ENCODE measurements around the gene CLEC16A. TPM values are rescaled to one million over a fixed set of nuclear protein-coding genes. Genes with fewer than 3 reads are reported as not detected.

The CLEC16A gene
- total and polyA plus RNA-seq, 9 of the 15 experiments (the other 6 are each of a cell fraction or from before 2014, with no cell fraction given), result 1.00 to 22.3 (median 10.0) TPM

DNA sequence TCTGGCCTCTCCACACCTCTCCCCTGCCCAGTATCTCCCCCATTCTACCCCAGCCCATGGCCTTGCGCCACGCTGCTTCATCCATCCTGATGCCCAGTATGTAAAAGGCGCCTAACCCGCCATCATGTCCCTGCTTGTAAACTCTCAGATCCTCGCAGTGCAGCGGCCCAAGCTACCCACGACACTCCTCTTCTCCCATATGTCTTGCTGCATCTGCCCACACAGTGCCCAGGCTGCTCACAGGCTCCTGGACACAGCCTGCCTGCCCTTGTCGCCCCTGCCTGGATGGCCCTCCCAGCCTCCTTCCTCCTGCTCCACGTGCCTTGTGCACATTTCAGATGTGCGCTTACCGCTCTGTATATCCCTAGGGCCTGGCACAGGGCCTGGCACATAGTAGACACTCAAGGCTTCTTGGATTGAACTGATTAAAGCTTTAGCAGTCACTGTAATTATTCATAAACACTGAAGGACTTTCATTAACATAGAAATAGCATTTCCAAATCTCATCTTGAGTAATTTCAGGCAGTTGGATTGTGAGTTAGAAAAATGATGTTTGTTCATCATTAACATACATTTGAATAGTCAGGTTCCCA is 129.1 kb downstream of the CLEC16A start (continued):
- TF ChIP-seq, protein P1, sequence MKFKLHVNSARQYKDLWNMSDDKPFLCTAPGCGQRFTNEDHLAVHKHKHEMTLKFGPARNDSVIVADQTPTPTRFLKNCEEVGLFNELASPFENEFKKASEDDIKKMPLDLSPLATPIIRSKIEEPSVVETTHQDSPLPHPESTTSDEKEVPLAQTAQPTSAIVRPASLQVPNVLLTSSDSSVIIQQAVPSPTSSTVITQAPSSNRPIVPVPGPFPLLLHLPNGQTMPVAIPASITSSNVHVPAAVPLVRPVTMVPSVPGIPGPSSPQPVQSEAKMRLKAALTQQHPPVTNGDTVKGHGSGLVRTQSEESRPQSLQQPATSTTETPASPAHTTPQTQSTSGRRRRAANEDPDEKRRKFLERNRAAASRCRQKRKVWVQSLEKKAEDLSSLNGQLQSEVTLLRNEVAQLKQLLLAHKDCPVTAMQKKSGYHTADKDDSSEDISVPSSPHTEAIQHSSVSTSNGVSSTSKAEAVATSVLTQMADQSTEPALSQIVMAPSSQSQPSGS (CRISPR knock-in tag; IDR thresholded peaks at IDR 0.05), result no peak
- no peak for TF ChIP-seq GTF2F1 (IDR thresholded peaks at IDR 0.05; ENCODE audit: low read depth, low read length)

- H3K9ac ChIP-seq (ENCODE audit: insufficient read depth in 1 of 2, low read depth in 2 of 2, low read length in 2 of 2), result no peak overlapping the region
- ATAC-seq (no peak), DNase-seq (ENCODE audit: extremely low read depth in 1 of 4, low spot score in 3 of 4) (no peak), FAIRE-seq (no peak)
- ChIA-PET POLR2A (no interaction called here), CTCF (ENCODE audit: low intra/inter-chr PET ratio) (no interaction called here)
- H3K9me1 ChIP-seq (ENCODE audit: control insufficient read depth, insufficient read depth, low read length), result no peaks in the 10 kb centered on the region
- no peaks in the 10 kb centered on the region for H3K9me3 ChIP-seq (replicated peaks; ENCODE audit: control insufficient read depth, insufficient read depth, low read depth, low read length)
- no peak overlapping the region for H3K4me2 ChIP-seq (ENCODE audit: insufficient read depth, low read length)
- intact Hi-C loops (cut with micrococcal nuclease) (no loop called here), in situ Hi-C loops (cut with MboI) (no loop called here)
- H3K79me2 ChIP-seq (ENCODE audit: control insufficient read depth, insufficient read depth, low read length), result no peaks in the 10 kb centered on the region
- no TSS peak for BruUV-seq (replicated peaks)
- no peaks in the 10 kb centered on the region for H3K27me3 ChIP-seq (ENCODE audit: control insufficient read depth in 2 of 2, insufficient read depth in 2 of 2, low read length in 2 of 2)
- H2AFZ ChIP-seq (ENCODE audit: low read depth, low read length), result no peak overlapping the region
- no peak overlapping the region for H3K27ac ChIP-seq (ENCODE audit: extremely low read depth, low read depth, low read length)
- H3K4me1 ChIP-seq (replicated peaks in 1 of 2; ENCODE audit: control insufficient read depth in 2 of 2, insufficient read depth in 2 of 2, low read length in 2 of 2), result peaks cover 14% of the 10 kb centered on the region in 2 experiments
- H3K36me3 ChIP-seq (ENCODE audit: control insufficient read depth, insufficient read depth, low read length), result peaks cover 11% of the 10 kb centered on the region; the same call in 1 of the 3 replicates
- no peak overlapping the region for H3K4me3 ChIP-seq
- no peaks in the 10 kb centered on the region for H4K20me1 ChIP-seq (replicated peaks; ENCODE audit: control insufficient read depth, insufficient read depth, low read length)
- TF ChIP-seq EWSR1 (IDR thresholded peaks at IDR 0.05; ENCODE audit: borderline replicate concordance, low read depth, partially characterized antibody), result no peak
- no peak for TF ChIP-seq NFE2L1 (tag; IDR thresholded peaks at IDR 0.05; ENCODE audit: borderline replicate concordance, low read depth)
- TF ChIP-seq CBX2 (IDR thresholded peaks at IDR 0.05; ENCODE audit: insufficient read depth, low read length, poor library complexity, severe bottlenecking), result no peak
- no peak for TF ChIP-seq ETS1 (conservative IDR thresholded peaks at IDR 0.05; ENCODE audit: control insufficient read depth, low read depth, low read length)
- no peak for TF ChIP-seq ZNF212 (CRISPR knock-in tag; IDR thresholded peaks at IDR 0.05)
- TF ChIP-seq MTA3 (IDR thresholded peaks at IDR 0.05; ENCODE audit: borderline replicate concordance), result no peak
- TF ChIP-seq ZNF79 (CRISPR knock-in tag; IDR thresholded peaks at IDR 0.05; ENCODE audit: low read depth), result no peak
- TF ChIP-seq C11orf30 (IDR thresholded peaks at IDR 0.05; ENCODE audit: low read depth), result no peak
- no peak for TF ChIP-seq CBX1 (IDR thresholded peaks at IDR 0.05; ENCODE audit: low read depth)
- TF ChIP-seq, protein P2, sequence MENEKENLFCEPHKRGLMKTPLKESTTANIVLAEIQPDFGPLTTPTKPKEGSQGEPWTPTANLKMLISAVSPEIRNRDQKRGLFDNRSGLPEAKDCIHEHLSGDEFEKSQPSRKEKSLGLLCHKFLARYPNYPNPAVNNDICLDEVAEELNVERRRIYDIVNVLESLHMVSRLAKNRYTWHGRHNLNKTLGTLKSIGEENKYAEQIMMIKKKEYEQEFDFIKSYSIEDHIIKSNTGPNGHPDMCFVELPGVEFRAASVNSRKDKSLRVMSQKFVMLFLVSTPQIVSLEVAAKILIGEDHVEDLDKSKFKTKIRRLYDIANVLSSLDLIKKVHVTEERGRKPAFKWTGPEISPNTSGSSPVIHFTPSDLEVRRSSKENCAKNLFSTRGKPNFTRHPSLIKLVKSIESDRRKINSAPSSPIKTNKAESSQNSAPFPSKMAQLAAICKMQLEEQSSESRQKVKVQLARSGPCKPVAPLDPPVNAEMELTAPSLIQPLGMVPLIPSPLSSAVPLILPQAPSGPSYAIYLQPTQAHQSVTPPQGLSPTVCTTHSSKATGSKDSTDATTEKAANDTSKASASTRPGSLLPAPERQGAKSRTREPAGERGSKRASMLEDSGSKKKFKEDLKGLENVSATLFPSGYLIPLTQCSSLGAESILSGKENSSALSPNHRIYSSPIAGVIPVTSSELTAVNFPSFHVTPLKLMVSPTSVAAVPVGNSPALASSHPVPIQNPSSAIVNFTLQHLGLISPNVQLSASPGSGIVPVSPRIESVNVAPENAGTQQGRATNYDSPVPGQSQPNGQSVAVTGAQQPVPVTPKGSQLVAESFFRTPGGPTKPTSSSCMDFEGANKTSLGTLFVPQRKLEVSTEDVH (IDR thresholded peaks at IDR 0.05; ENCODE audit: low read depth, partially characterized antibody), result no peak
- TF ChIP-seq NR3C1 (CRISPR knock-in tag; IDR thresholded peaks at IDR 0.05), result no peak
- no peak for TF ChIP-seq ZNF12 (CRISPR knock-in tag; IDR thresholded peaks at IDR 0.05)
- no peak for TF ChIP-seq TOE1 (IDR thresholded peaks at IDR 0.05; ENCODE audit: borderline replicate concordance)
- no peak for TF ChIP-seq TOE1 (CRISPR knock-in tag; IDR thresholded peaks at IDR 0.05; ENCODE audit: borderline replicate concordance, low read depth)
- TF ChIP-seq ZNF589 (CRISPR knock-in tag; IDR thresholded peaks at IDR 0.05; ENCODE audit: low read depth), result no peak
Observed at GRCh38 chr16:11074131-11074530, 129.8 kb downstream of the CLEC16A start.

All from K562 (cell line).